ENCODE measurements around the gene NCOA5.

Gene NCOA5

GRCh38 chr20:46031701-46032254 lies 58.0 kb downstream of the NCOA5 start (continued):
- TF ChIP-seq ZNF148 (tag by site-specific recombination; IDR thresholded peaks at IDR 0.05; ENCODE audit: borderline replicate concordance): no peak
- TF ChIP-seq ZNF560 (tag by site-specific recombination; IDR thresholded peaks at IDR 0.05; ENCODE audit: borderline replicate concordance): no peak
- peak; percentile 52; the same call in 1 of the 2 replicates for TF ChIP-seq ZNF10 (tag by site-specific recombination; IDR thresholded peaks at IDR 0.05)
- no peak for TF ChIP-seq ZNF48 (tag by site-specific recombination; IDR thresholded peaks at IDR 0.05)
- TF ChIP-seq, protein P1, sequence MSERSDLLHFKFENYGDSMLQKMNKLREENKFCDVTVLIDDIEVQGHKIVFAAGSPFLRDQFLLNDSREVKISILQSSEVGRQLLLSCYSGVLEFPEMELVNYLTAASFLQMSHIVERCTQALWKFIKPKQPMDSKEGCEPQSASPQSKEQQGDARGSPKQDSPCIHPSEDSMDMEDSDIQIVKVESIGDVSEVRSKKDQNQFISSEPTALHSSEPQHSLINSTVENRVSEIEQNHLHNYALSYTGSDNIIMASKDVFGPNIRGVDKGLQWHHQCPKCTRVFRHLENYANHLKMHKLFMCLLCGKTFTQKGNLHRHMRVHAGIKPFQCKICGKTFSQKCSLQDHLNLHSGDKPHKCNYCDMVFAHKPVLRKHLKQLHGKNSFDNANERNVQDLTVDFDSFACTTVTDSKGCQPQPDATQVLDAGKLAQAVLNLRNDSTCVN (tag by site-specific recombination; optimal IDR thresholded peaks at IDR 0.05): peak; percentile 91
- TF ChIP-seq REPIN1 (tag by site-specific recombination; IDR thresholded peaks at IDR 0.05; ENCODE audit: low read depth): no peak
- no peak for TF ChIP-seq ZNF677 (tag by site-specific recombination; IDR thresholded peaks at IDR 0.05)
- TF ChIP-seq, protein P2, sequence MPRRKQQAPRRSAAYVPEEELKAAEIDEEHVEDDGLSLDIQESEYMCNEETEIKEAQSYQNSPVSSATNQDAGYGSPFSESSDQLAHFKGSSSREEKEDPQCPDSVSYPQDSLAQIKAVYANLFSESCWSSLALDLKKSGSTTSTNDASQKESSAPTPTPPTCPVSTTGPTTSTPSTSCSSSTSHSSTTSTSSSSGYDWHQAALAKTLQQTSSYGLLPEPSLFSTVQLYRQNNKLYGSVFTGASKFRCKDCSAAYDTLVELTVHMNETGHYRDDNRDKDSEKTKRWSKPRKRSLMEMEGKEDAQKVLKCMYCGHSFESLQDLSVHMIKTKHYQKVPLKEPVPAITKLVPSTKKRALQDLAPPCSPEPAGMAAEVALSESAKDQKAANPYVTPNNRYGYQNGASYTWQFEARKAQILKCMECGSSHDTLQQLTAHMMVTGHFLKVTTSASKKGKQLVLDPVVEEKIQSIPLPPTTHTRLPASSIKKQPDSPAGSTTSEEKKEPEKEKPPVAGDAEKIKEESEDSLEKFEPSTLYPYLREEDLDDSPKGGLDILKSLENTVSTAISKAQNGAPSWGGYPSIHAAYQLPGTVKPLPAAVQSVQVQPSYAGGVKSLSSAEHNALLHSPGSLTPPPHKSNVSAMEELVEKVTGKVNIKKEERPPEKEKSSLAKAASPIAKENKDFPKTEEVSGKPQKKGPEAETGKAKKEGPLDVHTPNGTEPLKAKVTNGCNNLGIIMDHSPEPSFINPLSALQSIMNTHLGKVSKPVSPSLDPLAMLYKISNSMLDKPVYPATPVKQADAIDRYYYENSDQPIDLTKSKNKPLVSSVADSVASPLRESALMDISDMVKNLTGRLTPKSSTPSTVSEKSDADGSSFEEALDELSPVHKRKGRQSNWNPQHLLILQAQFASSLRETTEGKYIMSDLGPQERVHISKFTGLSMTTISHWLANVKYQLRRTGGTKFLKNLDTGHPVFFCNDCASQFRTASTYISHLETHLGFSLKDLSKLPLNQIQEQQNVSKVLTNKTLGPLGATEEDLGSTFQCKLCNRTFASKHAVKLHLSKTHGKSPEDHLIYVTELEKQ (tag by site-specific recombination; IDR thresholded peaks at IDR 0.05; ENCODE audit: borderline replicate concordance): no peak
- no peak for TF ChIP-seq ZNF292 (tag by site-specific recombination; IDR thresholded peaks at IDR 0.05; ENCODE audit: borderline replicate concordance, low read depth)
- no peak for TF ChIP-seq TCF7L2 (IDR thresholded peaks at IDR 0.05; ENCODE audit: borderline replicate concordance, low read depth, low read length)
- 0 out of 2 replicates have a peak, but pooled peaks have one; percentile 58 for TF ChIP-seq ZNF391 (tag by site-specific recombination; IDR thresholded peaks at IDR 0.05; ENCODE audit: borderline replicate concordance, low read depth)
- TF ChIP-seq BCL11A (tag by site-specific recombination; IDR thresholded peaks at IDR 0.05; ENCODE audit: low read depth): no peak
- no peak for TF ChIP-seq ZNF280D (tag by site-specific recombination; IDR thresholded peaks at IDR 0.05)
- TF ChIP-seq ZNF133 (tag by site-specific recombination; IDR thresholded peaks at IDR 0.05): no peak
- no peak for TF ChIP-seq MYNN (tag by site-specific recombination; IDR thresholded peaks at IDR 0.05; ENCODE audit: borderline replicate concordance)
- no peak for TF ChIP-seq HOXA7 (CRISPR knock-in tag; IDR thresholded peaks at IDR 0.05; ENCODE audit: borderline replicate concordance)
- TF ChIP-seq, protein P3, sequence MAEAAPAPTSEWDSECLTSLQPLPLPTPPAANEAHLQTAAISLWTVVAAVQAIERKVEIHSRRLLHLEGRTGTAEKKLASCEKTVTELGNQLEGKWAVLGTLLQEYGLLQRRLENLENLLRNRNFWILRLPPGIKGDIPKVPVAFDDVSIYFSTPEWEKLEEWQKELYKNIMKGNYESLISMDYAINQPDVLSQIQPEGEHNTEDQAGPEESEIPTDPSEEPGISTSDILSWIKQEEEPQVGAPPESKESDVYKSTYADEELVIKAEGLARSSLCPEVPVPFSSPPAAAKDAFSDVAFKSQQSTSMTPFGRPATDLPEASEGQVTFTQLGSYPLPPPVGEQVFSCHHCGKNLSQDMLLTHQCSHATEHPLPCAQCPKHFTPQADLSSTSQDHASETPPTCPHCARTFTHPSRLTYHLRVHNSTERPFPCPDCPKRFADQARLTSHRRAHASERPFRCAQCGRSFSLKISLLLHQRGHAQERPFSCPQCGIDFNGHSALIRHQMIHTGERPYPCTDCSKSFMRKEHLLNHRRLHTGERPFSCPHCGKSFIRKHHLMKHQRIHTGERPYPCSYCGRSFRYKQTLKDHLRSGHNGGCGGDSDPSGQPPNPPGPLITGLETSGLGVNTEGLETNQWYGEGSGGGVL (tag by site-specific recombination; IDR thresholded peaks at IDR 0.05): 0 out of 2 replicates have a peak, but pooled peaks have one; percentile 4
- TF ChIP-seq ZNF549 (tag by site-specific recombination; IDR thresholded peaks at IDR 0.05): no peak
- peak; percentile 79 for TF ChIP-seq ZIC2 (tag by site-specific recombination; IDR thresholded peaks at IDR 0.05)
- TF ChIP-seq ZNF114 (tag by site-specific recombination; IDR thresholded peaks at IDR 0.05): no peak
- TF ChIP-seq KLF9 (tag by site-specific recombination; IDR thresholded peaks at IDR 0.05; ENCODE audit: low read depth): peak; percentile 45; the same call in 1 of the 2 replicates
- peak; percentile 41; the same call in 1 of the 2 replicates for TF ChIP-seq ZNF610 (tag by site-specific recombination; IDR thresholded peaks at IDR 0.05; ENCODE audit: borderline replicate concordance)
- TF ChIP-seq ZNF37A (tag by site-specific recombination; IDR thresholded peaks at IDR 0.05): no peak
- no peak for TF ChIP-seq ZNF223 (tag by site-specific recombination; IDR thresholded peaks at IDR 0.05)
- no peak for TF ChIP-seq GLI4 (tag by site-specific recombination; IDR thresholded peaks at IDR 0.05)
- TF ChIP-seq OVOL3 (tag by site-specific recombination; IDR thresholded peaks at IDR 0.05): no peak
- no peak for TF ChIP-seq ZNF426 (tag by site-specific recombination; IDR thresholded peaks at IDR 0.05)
- no peak for TF ChIP-seq ZNF138 (tag by site-specific recombination; IDR thresholded peaks at IDR 0.05; ENCODE audit: borderline replicate concordance)

Data from HEK293 (cell line).